ENCODE results near the gene SHANK1. TPM values are rescaled to one million over a fixed set of nuclear protein-coding genes. Genes with fewer than 3 reads are reported as not detected.
A peak's percentile ranks its signal among the peaks of the same experiment; 100 is the strongest.

The SHANK1 gene
- total RNA-seq, 1 experiment from 2014 or later: 0.47 TPM

- Histone ChIP-seq H3K9me2 (replicated peaks; ENCODE audit: low read length) (no peaks in the 10 kb centered on the region), H3K27ac (ENCODE audit: low read length) (no peak overlapping the region), H3K9ac (ENCODE audit: low read length) (no peak overlapping the region), H3K79me2 (ENCODE audit: low read length) (no peaks in the 10 kb centered on the region), H3K36me3 (ENCODE audit: low read depth, low read length) (no peaks in the 10 kb centered on the region), H3K4me1 (ENCODE audit: insufficient read depth, low read length) (no peaks in the 10 kb centered on the region), H3K4me2 (ENCODE audit: low read length) (no peak overlapping the region), H3K9me3 (ENCODE audit: low read length) (peaks cover 15% of the 10 kb centered on the region; the same call in 1 of the 2 replicates), H3K4me3 (ENCODE audit: low read length) (no peak overlapping the region), H2AFZ (ENCODE audit: low read length) (no peak overlapping the region), H3K27me3 (ENCODE audit: low read length) (peaks cover 30% of the 10 kb centered on the region), H3F3A (ENCODE audit: low read length, unreplicated experiment) (no peaks in the 10 kb centered on the region), H4K20me1 (ENCODE audit: low read length) (no peaks in the 10 kb centered on the region)
- BruUV-seq (replicated peaks): no TSS peak
- DNase-seq (no peak), ATAC-seq (no peak)
- TF ChIP-seq CTCF (conservative IDR thresholded peaks at IDR 0.05; ENCODE audit: low read depth, low read length): no peak
- no peak for TF ChIP-seq EZH2 (IDR thresholded peaks at IDR 0.05; ENCODE audit: low read length, unreplicated experiment)
- no peak for TF ChIP-seq EZH2phosphoT487 (IDR thresholded peaks at IDR 0.05; ENCODE audit: borderline replicate concordance, low read length)
- CTCF ChIA-PET: no interaction called here
- intact Hi-C loops (cut with micrococcal nuclease): no loop called here
- POLR2A ChIA-PET (ENCODE audit: unreplicated experiment): no interaction called here
These were observed 85.6 kb downstream of the SHANK1 start for GRCh38 chr19:50633973-50634372.

GRCh38 chr19:50633359-50633758, 86.2 kb downstream of the SHANK1 start:
- Histone ChIP-seq H3F3A (ENCODE audit: low read length, unreplicated experiment) (no peaks in the 10 kb centered on the region), H3K36me3 (ENCODE audit: low read depth, low read length) (no peaks in the 10 kb centered on the region), H3K4me2 (ENCODE audit: low read length) (no peak overlapping the region), H3K79me2 (ENCODE audit: low read length) (no peaks in the 10 kb centered on the region), H3K4me3 (ENCODE audit: low read length) (no peak overlapping the region), H3K4me1 (ENCODE audit: insufficient read depth, low read length) (no peaks in the 10 kb centered on the region), H3K9ac (ENCODE audit: low read length) (no peak overlapping the region), H3K27ac (ENCODE audit: low read length) (no peak overlapping the region), H2AFZ (ENCODE audit: low read length) (no peak overlapping the region), H3K27me3 (ENCODE audit: low read length) (peaks cover 24% of the 10 kb centered on the region), H3K9me2 (replicated peaks; ENCODE audit: low read length) (no peaks in the 10 kb centered on the region), H3K9me3 (ENCODE audit: low read length) (peaks cover 15% of the 10 kb centered on the region; the same call in 1 of the 2 replicates), H4K20me1 (ENCODE audit: low read length) (no peaks in the 10 kb centered on the region)
- TF ChIP-seq EZH2phosphoT487 (IDR thresholded peaks at IDR 0.05; ENCODE audit: borderline replicate concordance, low read length) (no peak), EZH2 (IDR thresholded peaks at IDR 0.05; ENCODE audit: low read length, unreplicated experiment) (no peak), CTCF (conservative IDR thresholded peaks at IDR 0.05; ENCODE audit: low read depth, low read length) (no peak)
- intact Hi-C loops (cut with micrococcal nuclease): no loop called here
- POLR2A ChIA-PET (ENCODE audit: unreplicated experiment): no interaction called here
- ATAC-seq (no peak), DNase-seq (no peak)
- BruUV-seq (replicated peaks): no TSS peak
- CTCF ChIA-PET: no interaction called here

GRCh38 chr19:50632151-50632835, 87.3 kb downstream of the SHANK1 start:
- H4K20me1 ChIP-seq (ENCODE audit: low read length): no peaks in the 10 kb centered on the region
- CTCF ChIA-PET: interaction anchor here (0.6 kb wide), 2 partner anchors 18 to 121 kb away, joined by 3 read pairs; partner anchors contain the start of gene JOSD2
- H3K9ac ChIP-seq (ENCODE audit: low read length): no peak overlapping the region
- H3K4me3 ChIP-seq (ENCODE audit: low read length): no peak overlapping the region
- no peaks in the 10 kb centered on the region for H3K4me1 ChIP-seq (ENCODE audit: insufficient read depth, low read length)
- H2AFZ ChIP-seq (ENCODE audit: low read length): no peak overlapping the region
- H3K79me2 ChIP-seq (ENCODE audit: low read length): no peaks in the 10 kb centered on the region
- H3K27me3 ChIP-seq (ENCODE audit: low read length): peaks cover 13% of the 10 kb centered on the region
- POLR2A ChIA-PET (ENCODE audit: unreplicated experiment): no interaction called here
- H3K36me3 ChIP-seq (ENCODE audit: low read depth, low read length): no peaks in the 10 kb centered on the region
- ATAC-seq (no peak), DNase-seq (no peak)
- H3F3A ChIP-seq (ENCODE audit: low read length, unreplicated experiment): no peaks in the 10 kb centered on the region
- intact Hi-C loops (cut with micrococcal nuclease): no loop called here
- BruUV-seq (replicated peaks): no TSS peak
- no peak overlapping the region for H3K27ac ChIP-seq (ENCODE audit: low read length)
- peaks cover 15% of the 10 kb centered on the region; the same call in 1 of the 2 replicates for H3K9me3 ChIP-seq (ENCODE audit: low read length)
- H3K9me2 ChIP-seq (replicated peaks; ENCODE audit: low read length): no peaks in the 10 kb centered on the region
- TF ChIP-seq EZH2 (IDR thresholded peaks at IDR 0.05; ENCODE audit: low read length, unreplicated experiment) (no peak), CTCF (conservative IDR thresholded peaks at IDR 0.05; ENCODE audit: low read depth, low read length) (peak; percentile 48; the same call in 1 of the 2 replicates)
- H3K4me2 ChIP-seq (ENCODE audit: low read length): no peak overlapping the region
